PC-3 (cell line): ENCODE measurements around the gene LAMA5. TPM values are rescaled to one million over a fixed set of nuclear protein-coding genes. Genes with fewer than 3 reads are reported as not detected.
A peak's percentile ranks its signal among the peaks of the same experiment; 100 is the strongest.

Experiments
- ATAC-seq: fragments of 200-7000 bp; cut with Tn5 transposase; 2 replicates; pipeline ENCODE4 v1.9.1; 2020; ENCODE audit warnings: mild to moderate bottlenecking, moderate library complexity
- BruUV-seq: library from RNA; stranded (reverse); fragments of 400-500 nt; replicated peaks from 2 replicates; lab custom pipeline; 2021; lab: Mats Ljungman, UMichigan
- CTCF ChIA-PET: fragments of 300-600 bp; sonication (Branson Sonifier 250); formaldehyde crosslinking; loops from one replicate; lab custom pipeline; 2022; ENCODE audit warnings: antibody characterized with exemption; lab: Charles Lee
- POLR2A ChIA-PET: fragments of 300-600 bp; sonication (Branson Sonifier 250); formaldehyde crosslinking; loops from one replicate; lab custom pipeline; 2022; ENCODE audit warnings: antibody characterized with exemption; ENCODE audit not compliant: unreplicated experiment; lab: Charles Lee
- DNase-seq: peaks from one replicate; pipeline ENCODE4 v3.0.0-alpha.2; 2015
- H2AFZ ChIP-seq: fragments of 300-600 bp; sonication (generic); 2 replicates; pipeline ENCODE4 v1.6.0; 2016; ENCODE audit warnings: antibody characterized with exemption, low read length
- H3F3A ChIP-seq: fragments of 300-600 bp; sonication (generic); one replicate; pipeline ENCODE4 v1.6.0; 2017; ENCODE audit warnings: antibody characterized with exemption, low read length, control low read depth, mild to moderate bottlenecking; ENCODE audit not compliant: unreplicated experiment
- H3K27ac ChIP-seq: fragments of 300-600 bp; sonication (generic); 2 replicates; pipeline ENCODE4 v1.5.1; 2016; ENCODE audit warnings: mild to moderate bottlenecking, low read length
- H3K27me3 ChIP-seq: fragments of 300-600 bp; sonication (generic); 2 replicates; pipeline ENCODE4 v1.6.1; 2016; ENCODE audit warnings: low read length, mixed read lengths
- H3K36me3 ChIP-seq: fragments of 300-600 bp; sonication (generic); 2 replicates; pipeline ENCODE4 v1.6.1; 2016; ENCODE audit warnings: low read depth, mixed run types, low read length, mixed read lengths
- H3K4me1 ChIP-seq: fragments of 300-600 bp; sonication (generic); 2 replicates; pipeline ENCODE4 v1.5.1; 2016; ENCODE audit warnings: low read length; ENCODE audit not compliant: insufficient read depth
- H3K4me2 ChIP-seq: fragments of 300-600 bp; sonication (generic); 2 replicates; pipeline ENCODE4 v1.6.0; 2016; ENCODE audit warnings: low read length
- H3K4me3 ChIP-seq: fragments of 300-600 bp; sonication (generic); 2 replicates; pipeline ENCODE4 v1.5.1; 2016; ENCODE audit warnings: mild to moderate bottlenecking, low read length, mixed read lengths
- H3K79me2 ChIP-seq: fragments of 300-600 bp; sonication (generic); 2 replicates; pipeline ENCODE4 v1.6.1; 2017; ENCODE audit warnings: low read length, mixed read lengths
- H3K9ac ChIP-seq: fragments of 300-600 bp; sonication (generic); 2 replicates; pipeline ENCODE4 v1.6.0; 2016; ENCODE audit warnings: mild to moderate bottlenecking, low read length
- H3K9me2 ChIP-seq: fragments of 300-600 bp; sonication (generic); replicated peaks from 2 replicates; pipeline ENCODE4 v1.6.1; 2016; ENCODE audit warnings: mixed run types, low read length, mixed read lengths
- H3K9me3 ChIP-seq: fragments of 300-600 bp; sonication (generic); 2 replicates; pipeline ENCODE4 v1.6.1; 2016; ENCODE audit warnings: low read length, mixed read lengths
- H4K20me1 ChIP-seq: fragments of 300-600 bp; sonication (generic); 2 replicates; pipeline ENCODE4 v1.6.1; 2016; ENCODE audit warnings: low read length, mixed read lengths
- CTCF ChIP-seq: fragments of 300-600 bp; sonication (generic); conservative IDR thresholded peaks from 2 replicates; pipeline ENCODE4 v1.5.1; 2017; ENCODE audit warnings: antibody characterized with exemption, low read depth, mild to moderate bottlenecking, low read length
- EZH2 ChIP-seq: fragments of 300-600 bp; sonication (generic); IDR thresholded peaks from one replicate; pipeline ENCODE4 v1.6.1; 2017; ENCODE audit warnings: antibody characterized with exemption, mild to moderate bottlenecking, low read length; ENCODE audit not compliant: unreplicated experiment
- EZH2phosphoT487 ChIP-seq: fragments of 300-600 bp; sonication (generic); IDR thresholded peaks from 2 replicates; pipeline ENCODE4 v1.6.1; 2018; ENCODE audit warnings: mild to moderate bottlenecking, antibody characterized with exemption, low read length, borderline replicate concordance
- intact Hi-C: fragments of 100-400 bp; cut with micrococcal nuclease; formaldehyde crosslinking; loops from 2 replicates; pipeline ENCODE4 v1.9.0; 2023
- total RNA-seq: library from RNA; depleted of rRNA; stranded (reverse); fragments of >200 nt; gene quantifications from 2 replicates; pipeline ENCODE4 v1.2.3, GENCODE V29; 2014

LAMA5 gene
- total RNA-seq, 1 experiment from 2014 or later: 196 TPM

- Histone ChIP-seq H3K9me2 (no peaks in the 10 kb centered on the region), H3K4me3 (no peak overlapping the region), H4K20me1 (no peaks in the 10 kb centered on the region), H3K27me3 (no peaks in the 10 kb centered on the region), H3K79me2 (peaks cover 9% of the 10 kb centered on the region), H3K4me2 (no peak overlapping the region), H3K4me1 (peaks cover 41% of the 10 kb centered on the region), H2AFZ (no peak overlapping the region), H3K27ac (0 out of 2 replicates have a peak overlapping the region, but pooled peaks have one; percentile 58), H3K36me3 (no peaks in the 10 kb centered on the region), H3K9me3 (no peaks in the 10 kb centered on the region), H3F3A (no peaks in the 10 kb centered on the region), H3K9ac (no peak overlapping the region)
- intact Hi-C loops: no loop called here
- ATAC-seq: no peak
- ChIA-PET CTCF (no interaction called here), POLR2A (no interaction called here)
- BruUV-seq: no TSS peak
- TF ChIP-seq EZH2 (no peak), EZH2phosphoT487 (no peak), CTCF (no peak)
- DNase-seq: no peak
Measured at GRCh38 chr20:62370807-62371587, 3.9 kb upstream of the LAMA5 start.

GRCh38 chr20:62370115-62370806 lies 3.1 kb upstream of the LAMA5 start:
- CTCF ChIA-PET: interaction anchor here (0.6 to 1.7 kb wide), 2 partner anchors 12 to 20 kb away, joined by 3 to 5 read pairs; no protein-coding TSS in a partner anchor
- Histone ChIP-seq H3K4me2 (peak overlapping the region; percentile 83), H4K20me1 (peaks cover 4% of the 10 kb centered on the region), H3K27me3 (no peaks in the 10 kb centered on the region), H3F3A (no peaks in the 10 kb centered on the region), H3K27ac (peak overlapping the region; percentile 58), H3K9ac (peak overlapping the region; percentile 7; the same call in 1 of the 2 replicates), H2AFZ (no peak overlapping the region), H3K9me3 (no peaks in the 10 kb centered on the region), H3K79me2 (peaks cover 16% of the 10 kb centered on the region), H3K9me2 (no peaks in the 10 kb centered on the region), H3K4me3 (peak overlapping the region; percentile 55; the same call in 1 of the 2 replicates), H3K36me3 (no peaks in the 10 kb centered on the region), H3K4me1 (peaks cover 46% of the 10 kb centered on the region)
- ATAC-seq: peak; percentile 3
- no TSS peak for BruUV-seq
- intact Hi-C loops: no loop called here
- POLR2A ChIA-PET: no interaction called here
- DNase-seq: peak; percentile 91
- TF ChIP-seq CTCF (no peak), EZH2phosphoT487 (no peak), EZH2 (no peak)
